Skeletal muscle tissue (tissue), 4 donors: ENCODE measurements around the gene CACNA2D3. TPM values are rescaled to one million over a fixed set of nuclear protein-coding genes. Genes with fewer than 3 reads are reported as not detected.

Experiments used
- H3K27ac ChIP-seq: one replicate; pipeline ENCODE4 v1.7.0; 2013; ENCODE audit warnings: mild to moderate bottlenecking, low read depth, low read length, inconsistent platforms
- H3K27me3 ChIP-seq, 3 donors: one replicate each; pipeline ENCODE4 v1.7.0; 2013; ENCODE audit warnings: low read length in 3 of 3; ENCODE audit not compliant: control insufficient read depth in 3 of 3, insufficient read depth in 3 of 3
- H3K36me3 ChIP-seq, 3 donors: one replicate each; pipeline ENCODE4 v1.7.0; 2013; ENCODE audit warnings: low read length in 3 of 3; ENCODE audit not compliant: control insufficient read depth in 3 of 3, insufficient read depth in 3 of 3
- H3K4me1 ChIP-seq, 3 donors: one replicate each; pipeline ENCODE4 v1.7.0; 2013; ENCODE audit warnings: low read length in 3 of 3, mild to moderate bottlenecking in 3 of 3; ENCODE audit not compliant: control insufficient read depth in 3 of 3, insufficient read depth in 3 of 3
- H3K4me3 ChIP-seq, 3 donors: one replicate each; pipeline ENCODE4 v1.7.0; 2013; ENCODE audit warnings: low read length in 3 of 3
- H3K9ac ChIP-seq, 3 donors: one replicate each; pipeline ENCODE4 v1.7.0; 2013; ENCODE audit warnings: low read length in 3 of 3, mild to moderate bottlenecking in 3 of 3, moderate library complexity in 2 of 3, low read depth in 1 of 3
- H3K9me3 ChIP-seq, 3 donors: one replicate each; pipeline ENCODE4 v1.7.0; 2013; ENCODE audit warnings: low read length in 3 of 3; ENCODE audit not compliant: control insufficient read depth in 3 of 3
- total RNA-seq: library from RNA; depleted of rRNA; stranded (reverse); fragments of >200 nt; gene quantifications from one replicate; pipeline ENCODE4 v1.2.3, GENCODE V29; 2014
- donor health status: Osteomylitis.

The CACNA2D3 gene
- total RNA-seq, 1 donor from 2014 or later = 3.1 TPM

GRCh38 chr3:54366007-54366750 is 243.8 kb downstream of the CACNA2D3 start:
- Histone ChIP-seq H3K4me1 (no peaks in the 10 kb centered on the region), H3K27me3 (no peaks in the 10 kb centered on the region), H3K27ac (no peak overlapping the region), H3K4me3 (no peak overlapping the region), H3K36me3 (no peaks in the 10 kb centered on the region), H3K9ac (no peak overlapping the region), H3K9me3 (no peaks in the 10 kb centered on the region)

- no peaks in the 10 kb centered on the region for H3K4me1 ChIP-seq
- no peak overlapping the region for H3K9ac ChIP-seq
- no peaks in the 10 kb centered on the region for H3K36me3 ChIP-seq
- no peaks in the 10 kb centered on the region for H3K27me3 ChIP-seq
- H3K9me3 ChIP-seq = no peaks in the 10 kb centered on the region
- no peak overlapping the region for H3K4me3 ChIP-seq
- H3K27ac ChIP-seq = no peak overlapping the region
Observed at GRCh38 chr3:54366839-54367238, 244.5 kb downstream of the CACNA2D3 start.

- Histone ChIP-seq H3K9me3 (no peaks in the 10 kb centered on the region), H3K4me1 (no peaks in the 10 kb centered on the region), H3K27ac (no peak overlapping the region)
Observed at GRCh38 chr3:54372232-54372631, 249.9 kb downstream of the CACNA2D3 start.

GRCh38 chr3:54374214-54374852 is 252.0 kb downstream of the CACNA2D3 start:
- H3K4me1 ChIP-seq = no peaks in the 10 kb centered on the region
- no peaks in the 10 kb centered on the region for H3K9me3 ChIP-seq
- no peaks in the 10 kb centered on the region for H3K36me3 ChIP-seq
- no peak overlapping the region for H3K9ac ChIP-seq
- H3K4me3 ChIP-seq = no peak overlapping the region
- H3K27ac ChIP-seq = no peak overlapping the region
- no peaks in the 10 kb centered on the region for H3K27me3 ChIP-seq

More at GRCh38 chr3:54372232-54372631, 249.9 kb downstream of the CACNA2D3 start:
- Histone ChIP-seq H3K4me3 (no peak overlapping the region), H3K9ac (no peak overlapping the region), H3K27me3 (no peaks in the 10 kb centered on the region), H3K36me3 (no peaks in the 10 kb centered on the region)

GRCh38 chr3:54376142-54376807 is 253.9 kb downstream of the CACNA2D3 start:
- Histone ChIP-seq H3K9ac (no peak overlapping the region), H3K4me1 (no peaks in the 10 kb centered on the region), H3K36me3 (no peaks in the 10 kb centered on the region), H3K4me3 (no peak overlapping the region), H3K27ac (no peak overlapping the region), H3K27me3 (no peaks in the 10 kb centered on the region), H3K9me3 (no peaks in the 10 kb centered on the region)

GRCh38 chr3:54376939-54377578 is 254.7 kb downstream of the CACNA2D3 start:
- H3K4me1 ChIP-seq = no peaks in the 10 kb centered on the region
- no peak overlapping the region for H3K4me3 ChIP-seq
- H3K27ac ChIP-seq = no peak overlapping the region
- no peaks in the 10 kb centered on the region for H3K27me3 ChIP-seq
- no peaks in the 10 kb centered on the region for H3K36me3 ChIP-seq
- no peak overlapping the region for H3K9ac ChIP-seq
- H3K9me3 ChIP-seq = no peaks in the 10 kb centered on the region

GRCh38 chr3:54378184-54378583 is 255.8 kb downstream of the CACNA2D3 start:
- no peaks in the 10 kb centered on the region for H3K36me3 ChIP-seq
- no peaks in the 10 kb centered on the region for H3K4me1 ChIP-seq
- no peak overlapping the region for H3K4me3 ChIP-seq
- H3K9me3 ChIP-seq = no peaks in the 10 kb centered on the region
- no peak overlapping the region for H3K27ac ChIP-seq
- H3K9ac ChIP-seq = no peak overlapping the region
- H3K27me3 ChIP-seq = no peaks in the 10 kb centered on the region

GRCh38 chr3:54384279-54384678 is 261.9 kb downstream of the CACNA2D3 start:
- H3K27ac ChIP-seq = no peak overlapping the region

GRCh38 chr3:54390582-54390981 is 268.2 kb downstream of the CACNA2D3 start:
- Histone ChIP-seq H3K27ac (no peak overlapping the region), H3K4me3 (no peak overlapping the region), H3K9me3 (peaks cover 0 to 5% (median 0%) of the 10 kb centered on the region in 3 donors), H3K9ac (no peak overlapping the region), H3K27me3 (no peaks in the 10 kb centered on the region), H3K4me1 (no peaks in the 10 kb centered on the region), H3K36me3 (no peaks in the 10 kb centered on the region)

More at GRCh38 chr3:54384279-54384678, 261.9 kb downstream of the CACNA2D3 start:
- H3K9me3 ChIP-seq = no peaks in the 10 kb centered on the region
- no peak overlapping the region for H3K9ac ChIP-seq
- H3K4me1 ChIP-seq = no peaks in the 10 kb centered on the region
- H3K36me3 ChIP-seq = no peaks in the 10 kb centered on the region
- no peak overlapping the region for H3K4me3 ChIP-seq
- H3K27me3 ChIP-seq = no peaks in the 10 kb centered on the region
